ENCODE measurements around the gene PTPRU. TPM values are rescaled to one million over a fixed set of nuclear protein-coding genes. Genes with fewer than 3 reads are reported as not detected.
A peak's percentile ranks its signal among the peaks of the same experiment; 100 is the strongest.

PTPRU gene
- total RNA-seq, 2 experiments from 2014 or later: 0.56 to 0.74 TPM

DNA sequence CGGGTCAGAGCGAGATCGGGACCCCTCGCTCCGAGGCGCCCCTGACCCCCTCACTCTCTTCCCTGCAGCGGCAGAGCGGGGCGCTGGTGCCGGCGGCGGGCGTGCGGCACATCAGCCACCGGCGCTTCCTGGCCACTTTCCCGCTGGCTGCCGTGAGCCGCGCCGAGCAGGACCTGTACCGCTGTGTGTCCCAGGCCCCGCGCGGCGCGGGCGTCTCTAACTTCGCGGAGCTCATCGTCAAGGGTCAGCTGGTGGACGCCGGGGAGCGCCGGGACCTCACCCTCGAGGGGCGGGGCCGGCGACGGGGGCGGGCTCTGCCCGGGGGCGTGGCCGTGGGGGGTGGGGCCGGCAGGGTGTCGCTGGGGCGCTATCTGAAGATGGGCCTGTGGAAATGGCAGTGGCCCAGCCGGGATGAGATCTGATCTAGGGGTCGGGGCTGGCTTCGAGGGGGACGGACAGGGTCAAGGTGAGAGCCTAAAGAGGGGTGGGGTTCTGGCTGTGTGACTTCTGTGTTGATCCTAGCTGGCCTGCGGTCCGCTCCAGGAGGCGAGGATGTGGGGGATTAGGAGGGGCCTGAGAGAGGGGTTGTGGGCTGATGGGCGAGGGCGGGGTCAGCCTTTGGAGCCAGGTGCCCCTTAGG lies 23.6 kb downstream of the PTPRU start:
- TF ChIP-seq, protein P1, sequence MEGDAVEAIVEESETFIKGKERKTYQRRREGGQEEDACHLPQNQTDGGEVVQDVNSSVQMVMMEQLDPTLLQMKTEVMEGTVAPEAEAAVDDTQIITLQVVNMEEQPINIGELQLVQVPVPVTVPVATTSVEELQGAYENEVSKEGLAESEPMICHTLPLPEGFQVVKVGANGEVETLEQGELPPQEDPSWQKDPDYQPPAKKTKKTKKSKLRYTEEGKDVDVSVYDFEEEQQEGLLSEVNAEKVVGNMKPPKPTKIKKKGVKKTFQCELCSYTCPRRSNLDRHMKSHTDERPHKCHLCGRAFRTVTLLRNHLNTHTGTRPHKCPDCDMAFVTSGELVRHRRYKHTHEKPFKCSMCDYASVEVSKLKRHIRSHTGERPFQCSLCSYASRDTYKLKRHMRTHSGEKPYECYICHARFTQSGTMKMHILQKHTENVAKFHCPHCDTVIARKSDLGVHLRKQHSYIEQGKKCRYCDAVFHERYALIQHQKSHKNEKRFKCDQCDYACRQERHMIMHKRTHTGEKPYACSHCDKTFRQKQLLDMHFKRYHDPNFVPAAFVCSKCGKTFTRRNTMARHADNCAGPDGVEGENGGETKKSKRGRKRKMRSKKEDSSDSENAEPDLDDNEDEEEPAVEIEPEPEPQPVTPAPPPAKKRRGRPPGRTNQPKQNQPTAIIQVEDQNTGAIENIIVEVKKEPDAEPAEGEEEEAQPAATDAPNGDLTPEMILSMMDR (IDR thresholded peaks at IDR 0.05): no peak
- peak; percentile 37 for DNase-seq
- CTCF ChIA-PET: interaction anchor here (1.5 to 2.1 kb wide), 2 partner anchors 11 to 24 kb away, joined by 4 to 5 read pairs; no protein-coding TSS in a partner anchor
- ATAC-seq: peak; percentile 60
- Mint-ChIP-seq H3K9me3 (no peaks in the 10 kb centered on the region), H3K4me1 (ENCODE audit: low read depth) (peaks cover 4% of the 10 kb centered on the region), H3K36me3 (ENCODE audit: low read depth) (no peaks in the 10 kb centered on the region), H3K4me3 (peak overlapping the region; percentile 51), H3K27ac (no peak overlapping the region), H3K27me3 (peaks cover 38% of the 10 kb centered on the region)
- intact Hi-C loops (cut with micrococcal nuclease): no loop called here
- POLR2A ChIA-PET: interaction anchor here (0.9 kb wide), 1 partner anchor 29 kb away, joined by 3 read pairs; the partner anchor contains the start of gene MECR

DNA sequence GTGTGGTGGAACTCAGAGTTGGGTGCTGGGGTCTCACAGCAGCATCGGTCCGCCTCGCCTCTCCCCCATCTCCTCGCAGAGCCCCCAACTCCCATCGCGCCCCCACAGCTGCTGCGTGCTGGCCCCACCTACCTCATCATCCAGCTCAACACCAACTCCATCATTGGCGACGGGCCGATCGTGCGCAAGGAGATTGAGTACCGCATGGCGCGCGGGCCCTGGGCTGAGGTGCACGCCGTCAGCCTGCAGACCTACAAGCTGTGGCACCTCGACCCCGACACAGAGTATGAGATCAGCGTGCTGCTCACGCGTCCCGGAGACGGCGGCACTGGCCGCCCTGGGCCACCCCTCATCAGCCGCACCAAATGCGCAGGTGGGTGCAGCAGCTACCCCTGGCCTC lies 24.2 kb downstream of the PTPRU start:
- peaks cover 4% of the 10 kb centered on the region for H3K4me1 Mint-ChIP-seq (ENCODE audit: low read depth)
- ATAC-seq (no peak), DNase-seq (no peak)
- TF ChIP-seq, protein P1 (IDR thresholded peaks at IDR 0.05): no peak
- peak overlapping the region; percentile 51 for H3K4me3 Mint-ChIP-seq
- no peaks in the 10 kb centered on the region for H3K36me3 Mint-ChIP-seq (ENCODE audit: low read depth)
- peaks cover 38% of the 10 kb centered on the region for H3K27me3 Mint-ChIP-seq
- CTCF ChIA-PET: interaction anchor here (1.5 to 2.1 kb wide), 2 partner anchors 10 to 25 kb away, joined by 4 to 5 read pairs; no protein-coding TSS in a partner anchor
- no peaks in the 10 kb centered on the region for H3K9me3 Mint-ChIP-seq
- intact Hi-C loops (cut with micrococcal nuclease): no loop called here
- H3K27ac Mint-ChIP-seq: no peak overlapping the region
- POLR2A ChIA-PET: interaction anchor here (0.9 kb wide), 1 partner anchor 30 kb away, joined by 3 read pairs; the partner anchor contains the start of gene MECR

DNA sequence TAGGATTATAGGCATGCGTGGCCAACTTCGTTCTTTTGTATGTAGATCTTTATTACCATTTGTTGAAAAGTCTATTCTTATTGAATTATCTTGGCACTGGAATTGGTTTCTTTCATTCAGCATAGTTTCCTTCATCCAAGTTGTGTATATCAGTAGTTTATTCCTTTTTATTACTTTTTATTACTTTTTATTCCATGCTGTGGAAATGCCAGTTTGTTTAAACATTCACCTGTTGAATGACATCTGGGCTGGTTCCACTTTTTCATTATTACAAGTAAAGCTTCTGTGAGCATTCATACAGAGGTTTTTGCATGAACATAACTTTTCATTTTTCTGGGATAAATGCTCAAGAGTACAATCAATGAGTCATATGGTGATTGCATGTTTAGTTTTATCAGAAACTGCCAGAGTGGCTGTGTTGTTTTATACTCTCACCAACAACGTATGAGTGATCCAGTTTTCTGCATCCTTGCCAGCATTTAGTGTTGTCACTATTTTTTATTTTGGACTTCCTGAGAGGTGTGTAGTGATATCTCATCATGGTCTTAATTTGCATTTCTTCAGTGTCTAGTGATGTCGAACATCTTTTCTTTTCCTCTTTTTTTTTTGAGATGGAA lies 28.6 kb downstream of the PTPRU start:
- intact Hi-C loops (cut with micrococcal nuclease): no loop called here
- no peaks in the 10 kb centered on the region for H3K9me3 Mint-ChIP-seq
- no peaks in the 10 kb centered on the region for H3K36me3 Mint-ChIP-seq (ENCODE audit: low read depth)
- ATAC-seq (no peak), DNase-seq (no peak)
- CTCF ChIA-PET: no interaction called here
- TF ChIP-seq, protein P1 (IDR thresholded peaks at IDR 0.05): no peak
- H3K4me1 Mint-ChIP-seq (ENCODE audit: low read depth): peaks cover 4% of the 10 kb centered on the region
- POLR2A ChIA-PET: no interaction called here
- H3K4me3 Mint-ChIP-seq: no peak overlapping the region
- peaks cover 44% of the 10 kb centered on the region for H3K27me3 Mint-ChIP-seq
- H3K27ac Mint-ChIP-seq: no peak overlapping the region

DNA sequence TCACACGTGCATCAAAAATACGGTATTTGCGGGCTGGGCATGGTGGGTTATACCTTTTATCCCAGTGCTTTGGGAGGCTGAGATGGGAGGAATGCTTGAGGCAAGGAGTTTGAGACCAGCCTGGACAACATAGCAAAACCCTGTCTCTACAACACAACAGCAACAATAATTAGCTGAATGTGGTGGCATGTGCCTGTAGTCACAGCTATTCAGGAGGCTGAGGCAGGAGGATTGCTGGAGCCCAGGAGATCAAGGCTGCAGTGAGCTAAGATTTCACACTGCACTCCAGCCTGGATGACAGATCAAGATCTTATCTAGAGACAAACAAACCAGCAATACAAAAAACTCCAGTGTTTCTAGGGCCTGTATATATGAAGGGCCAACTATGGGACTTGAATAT lies 30.6 kb downstream of the PTPRU start:
- H3K9me3 Mint-ChIP-seq: no peaks in the 10 kb centered on the region
- no peak overlapping the region for H3K27ac Mint-ChIP-seq
- intact Hi-C loops (cut with micrococcal nuclease): no loop called here
- no peak for DNase-seq
- no peaks in the 10 kb centered on the region for H3K4me1 Mint-ChIP-seq (ENCODE audit: low read depth)
- peaks cover 26% of the 10 kb centered on the region for H3K27me3 Mint-ChIP-seq
- CTCF ChIA-PET: no interaction called here
- POLR2A ChIA-PET: no interaction called here
- H3K4me3 Mint-ChIP-seq: no peak overlapping the region
- no peak for ATAC-seq
- H3K36me3 Mint-ChIP-seq (ENCODE audit: low read depth): no peaks in the 10 kb centered on the region
- TF ChIP-seq, protein P1 (IDR thresholded peaks at IDR 0.05): no peak

Data from activated CD8-positive, alpha-beta T cell treated with anti-CD3 and anti-CD28 coated beads for 36 hours (primary cell).